ENCODE measurements around the gene CYFIP1.

Gene CYFIP1

GRCh38 chr15:22823495-22824128 lies 156.6 kb downstream of the CYFIP1 start:
- in situ Hi-C loops (cut with MboI; ENCODE audit: low sequenced_read_pairs): no loop called here

- in situ Hi-C loops (cut with MboI; ENCODE audit: low sequenced_read_pairs): no loop called here
Observed at GRCh38 chr15:22819651-22820050, 160.5 kb downstream of the CYFIP1 start.

Data from hTERT RPE-1 (cell line).